ENCODE results near the gene MERTK.
"Not testable (repeated sequence)": the region's sequence is repeated elsewhere in the genome, so short reads cannot be mapped to it uniquely, and the experiment has no call there.

The MERTK gene

DNA sequence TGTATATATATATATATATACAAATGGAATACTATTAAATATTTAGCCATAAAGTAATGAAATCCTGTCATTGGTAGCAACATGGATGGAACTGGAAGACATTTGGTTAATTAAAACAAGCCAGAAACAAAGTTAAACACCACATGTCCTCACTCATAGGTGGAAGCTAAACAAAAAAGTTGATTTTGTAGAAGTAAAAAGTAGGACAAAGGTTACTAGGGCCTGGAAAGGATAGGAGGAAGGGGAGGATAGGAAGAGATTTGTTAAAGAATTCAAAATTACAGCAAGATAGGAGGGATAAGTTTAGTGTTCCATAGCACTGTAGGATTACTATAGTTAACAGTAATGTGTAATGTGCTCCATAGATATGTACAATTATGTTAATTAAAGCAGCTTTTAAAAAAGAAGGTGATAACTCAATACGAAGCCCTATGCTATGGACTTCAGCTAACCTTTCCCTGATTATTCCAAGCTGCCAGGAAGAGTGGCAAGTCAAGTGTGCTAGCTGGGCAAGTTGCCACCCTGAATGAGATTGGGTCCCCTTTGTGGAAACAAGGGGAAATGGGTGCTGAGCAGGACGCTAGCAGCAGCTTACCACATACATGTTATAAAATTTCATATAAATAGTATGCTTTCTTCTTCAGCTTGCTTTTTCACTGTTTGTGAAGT lies 12.3 kb downstream of the MERTK start:
- no peak for DNase-seq

DNA sequence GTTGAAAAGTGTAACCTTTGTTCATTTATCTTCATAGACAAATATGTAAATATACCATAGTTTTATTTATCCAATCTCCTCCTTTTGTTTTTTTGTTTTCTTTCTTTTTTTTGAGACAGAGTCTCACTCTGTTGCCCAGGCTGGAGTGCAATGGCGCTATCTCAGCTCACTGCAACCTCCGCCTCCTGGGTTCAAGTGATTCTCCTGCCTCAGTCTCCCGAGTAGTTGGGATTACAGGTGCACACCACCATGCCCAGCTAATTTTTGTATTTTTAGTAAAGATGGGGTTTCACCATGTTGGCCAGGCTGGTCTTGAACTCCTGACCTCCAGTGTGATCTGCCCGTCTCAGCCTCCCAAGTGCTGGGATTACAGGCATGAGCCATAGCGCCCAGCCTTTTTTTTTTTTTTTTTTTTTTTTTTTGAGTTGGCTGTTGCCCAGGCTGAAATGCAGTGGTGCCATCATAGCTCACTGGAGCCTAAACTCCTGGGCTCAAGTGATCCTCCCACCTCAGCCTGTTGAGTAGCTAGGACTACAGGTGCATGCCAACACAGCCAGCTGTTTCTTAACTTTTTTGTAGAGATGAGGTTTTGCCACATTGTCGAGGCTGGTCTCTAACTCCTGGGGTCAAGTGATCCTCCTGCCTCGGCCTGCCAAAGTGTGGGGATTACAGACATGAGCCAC lies 13.0 kb downstream of the MERTK start:
- DNase-seq = not testable (repeated sequence)

DNA sequence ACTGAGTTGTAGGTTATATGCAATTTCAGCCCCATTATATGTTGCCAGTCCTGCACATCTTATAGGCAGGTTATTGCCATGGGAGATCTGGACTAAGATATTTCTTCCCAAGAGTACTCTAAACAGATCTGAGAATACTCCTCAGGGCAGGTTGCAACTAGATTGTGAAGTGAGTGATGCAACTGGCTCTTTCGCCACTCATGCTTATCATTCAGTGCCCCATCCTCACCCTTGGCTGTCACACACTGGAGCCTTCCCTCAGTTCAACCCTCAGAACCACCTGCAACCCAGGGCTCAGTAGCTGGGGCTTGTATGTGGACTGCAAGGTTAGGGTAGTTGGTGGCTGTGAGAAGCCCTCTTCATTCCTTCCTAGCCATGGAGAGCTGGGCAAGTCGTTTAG lies 14.1 kb downstream of the MERTK start:
- DNase-seq = no peak

DNA sequence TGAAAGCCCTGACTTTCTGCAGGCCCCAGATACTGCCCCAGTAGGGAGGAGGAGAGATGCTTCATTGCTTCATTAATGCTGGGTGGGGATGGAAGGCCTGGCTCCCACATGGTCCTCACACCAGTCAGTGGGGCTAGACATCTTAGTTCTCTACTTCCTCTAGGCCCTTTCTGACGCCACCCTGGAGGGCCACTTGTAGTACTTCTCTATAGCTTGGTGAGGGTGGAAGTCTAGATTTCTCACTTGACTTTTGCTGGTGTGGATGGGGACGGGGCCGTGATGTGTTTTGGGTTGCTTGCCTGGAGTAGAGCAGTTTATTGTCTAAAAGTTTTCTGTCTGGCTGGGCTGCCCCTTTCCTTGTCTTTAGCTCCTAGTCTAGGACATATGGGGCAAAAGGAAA lies 18.7 kb downstream of the MERTK start:
- no peak for DNase-seq

DNA sequence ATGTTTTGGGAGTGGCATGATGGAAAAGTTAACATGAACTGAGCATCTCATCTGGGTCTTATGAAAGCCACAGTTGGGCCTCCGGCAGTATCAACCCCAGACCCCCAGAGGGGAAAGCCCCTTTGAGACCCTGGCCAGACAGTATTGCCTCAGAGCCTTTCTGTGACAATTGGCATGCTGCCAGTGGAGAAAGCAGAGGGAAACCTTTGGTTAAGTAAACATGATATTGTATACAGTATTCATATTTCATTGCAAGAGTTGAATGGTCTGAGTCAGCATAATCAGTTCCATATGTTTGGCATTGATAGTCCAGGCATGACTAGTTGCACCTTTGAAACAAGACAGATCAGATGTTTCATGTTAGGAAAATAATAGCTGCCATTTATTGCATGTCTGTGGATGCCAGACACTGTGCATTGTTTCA lies 20.0 kb downstream of the MERTK start:
- no peak for DNase-seq

DNA sequence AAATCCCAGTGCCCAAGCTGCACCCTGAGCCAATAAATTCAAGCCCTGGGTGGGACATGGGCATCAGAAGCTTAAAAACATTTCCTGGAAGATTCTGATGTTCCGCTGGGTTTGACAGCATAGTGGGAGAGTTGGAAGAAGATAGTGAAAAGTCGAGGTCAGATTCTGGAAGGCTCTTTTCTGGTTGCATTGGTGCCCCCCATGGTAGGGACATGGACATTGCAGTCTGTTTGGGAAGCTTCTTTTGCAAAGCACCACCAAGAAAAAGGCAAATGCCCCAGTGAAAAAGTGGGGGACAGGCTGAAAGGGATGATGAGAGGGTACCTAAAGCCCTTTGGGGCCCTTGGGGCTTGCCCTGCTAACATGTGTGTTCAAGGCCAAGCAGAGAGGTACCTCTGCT lies 21.0 kb downstream of the MERTK start:
- no peak for DNase-seq

DNA sequence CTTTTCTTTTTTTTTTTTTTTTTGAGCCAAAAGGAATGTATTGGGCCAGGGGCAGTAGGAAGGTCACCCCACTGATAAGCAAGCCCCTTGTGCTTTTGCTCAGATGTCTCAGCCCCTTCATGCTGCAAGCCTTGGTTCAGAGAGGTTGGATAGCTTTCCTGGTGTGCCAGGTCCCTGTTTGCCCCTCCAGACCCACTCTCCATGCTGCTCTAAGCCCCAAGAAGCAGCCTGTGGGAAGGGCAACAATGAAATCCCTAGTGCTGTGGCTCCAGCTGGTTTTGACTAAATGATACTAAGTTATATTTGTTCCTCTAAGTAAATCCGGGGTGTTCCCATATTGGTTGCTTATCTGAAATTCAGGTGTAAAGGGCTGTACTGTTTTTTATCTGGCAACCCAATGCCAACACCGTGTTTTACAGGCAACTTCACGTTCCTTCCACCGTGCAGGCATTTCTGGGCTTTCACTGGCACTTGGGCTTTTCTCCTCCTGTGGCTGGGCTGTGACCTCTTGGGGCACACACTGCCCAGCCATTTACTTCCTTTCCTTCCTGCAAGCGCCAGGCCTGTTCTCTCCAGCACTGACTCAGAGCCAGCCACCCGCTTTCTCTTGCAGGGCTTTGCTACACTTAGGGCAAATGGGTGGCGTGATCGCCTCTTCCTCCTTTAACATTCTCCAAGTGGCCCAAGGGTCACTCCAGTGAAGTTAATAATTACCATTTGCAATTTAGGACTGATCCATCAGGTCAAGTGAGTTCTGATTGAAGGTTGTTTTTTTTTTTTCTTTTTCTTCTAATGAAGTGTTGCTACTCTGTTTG lies 21.6 kb downstream of the MERTK start:
- DNase-seq = peak in 9 of 14 donors; percentile 16 to 74 (median 30)

DNA sequence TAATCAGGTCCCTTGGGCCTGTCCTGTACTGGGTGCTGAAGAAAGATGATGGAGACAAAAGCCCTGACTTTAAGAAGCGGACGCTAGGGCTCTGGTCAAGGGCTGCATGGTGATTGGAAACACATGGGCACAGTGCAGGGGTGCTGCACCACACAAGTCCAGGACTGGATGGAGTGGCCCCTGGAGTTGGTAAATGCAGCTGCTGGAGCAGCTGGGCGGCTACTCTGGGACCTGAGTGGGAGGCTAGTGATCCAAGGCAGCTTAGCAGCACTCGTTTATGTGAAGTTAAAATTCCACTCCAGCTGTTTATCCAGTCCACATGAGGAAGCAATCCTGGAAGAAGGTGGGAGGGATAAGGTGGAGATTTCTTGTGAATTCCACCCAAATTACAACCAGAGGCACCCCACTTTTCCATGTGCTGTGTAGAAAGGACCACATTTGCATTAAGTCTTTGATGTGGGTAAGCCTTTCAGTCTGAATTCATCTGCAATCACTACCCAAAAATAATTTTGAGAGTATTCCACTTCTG lies 24.9 kb downstream of the MERTK start:
- no peak for DNase-seq

DNA sequence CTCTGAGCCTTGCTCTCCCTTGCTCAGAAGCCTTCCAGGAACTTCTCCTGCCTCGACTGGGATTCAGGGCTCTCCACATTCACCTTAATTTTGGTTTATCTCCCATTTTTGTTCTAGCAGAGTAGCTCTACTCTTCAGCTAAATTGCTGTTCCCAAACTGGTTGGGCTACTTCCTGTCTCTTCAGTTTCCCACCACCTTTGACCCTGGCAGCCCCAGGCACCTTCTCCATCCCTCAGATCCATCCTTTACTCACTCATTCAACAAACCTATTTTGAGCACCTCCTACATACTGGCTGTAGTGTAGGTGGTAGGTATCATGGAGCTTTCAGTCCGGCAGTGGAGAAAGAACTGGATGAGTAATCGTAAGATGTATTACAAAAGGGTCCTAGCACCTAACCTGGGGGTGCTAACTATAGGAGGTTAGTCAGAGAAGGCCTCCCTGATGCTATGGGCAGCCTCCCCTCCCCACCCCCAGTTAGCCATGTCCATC lies 26.3 kb downstream of the MERTK start:
- no peak for DNase-seq

DNA sequence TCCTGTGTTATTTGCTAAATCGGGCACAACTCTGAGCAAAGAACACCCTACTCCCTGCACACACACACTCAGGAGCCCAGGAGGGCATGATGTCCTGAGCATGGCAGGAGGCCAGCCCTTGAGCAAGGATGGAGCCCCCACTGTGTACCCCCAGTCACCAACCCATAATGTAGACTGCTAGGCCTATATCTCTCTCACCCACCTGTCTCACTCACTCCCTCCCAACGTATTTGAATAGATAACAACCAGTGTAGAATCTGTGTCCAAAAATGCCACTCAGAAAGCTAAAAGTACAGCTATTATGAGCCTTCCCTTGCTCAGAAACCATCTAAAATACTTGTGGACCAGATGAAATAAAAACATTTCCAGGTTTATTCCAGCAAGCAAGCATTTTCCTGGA lies 29.3 kb downstream of the MERTK start:
- DNase-seq = no peak

DNA sequence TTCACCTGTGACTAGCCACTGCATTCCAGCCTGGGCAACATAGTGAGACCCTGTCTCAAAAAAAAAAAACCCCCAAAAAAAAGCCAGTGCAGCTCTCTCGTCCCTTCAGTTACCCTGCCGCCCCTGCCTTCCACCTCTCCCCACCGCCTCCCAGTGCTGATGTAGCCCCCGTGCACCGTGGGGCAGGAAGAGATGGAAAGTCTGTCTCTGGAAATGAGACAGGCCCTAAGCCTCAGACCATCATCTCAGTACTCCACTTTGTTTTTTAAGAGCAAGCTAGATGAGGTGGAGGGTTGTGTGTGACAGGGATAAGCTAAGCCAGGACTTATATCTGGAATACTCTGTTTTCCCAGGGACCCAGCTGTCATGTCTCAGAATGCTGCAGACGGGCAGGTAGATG lies 32.0 kb downstream of the MERTK start:
- DNase-seq = no peak

DNA sequence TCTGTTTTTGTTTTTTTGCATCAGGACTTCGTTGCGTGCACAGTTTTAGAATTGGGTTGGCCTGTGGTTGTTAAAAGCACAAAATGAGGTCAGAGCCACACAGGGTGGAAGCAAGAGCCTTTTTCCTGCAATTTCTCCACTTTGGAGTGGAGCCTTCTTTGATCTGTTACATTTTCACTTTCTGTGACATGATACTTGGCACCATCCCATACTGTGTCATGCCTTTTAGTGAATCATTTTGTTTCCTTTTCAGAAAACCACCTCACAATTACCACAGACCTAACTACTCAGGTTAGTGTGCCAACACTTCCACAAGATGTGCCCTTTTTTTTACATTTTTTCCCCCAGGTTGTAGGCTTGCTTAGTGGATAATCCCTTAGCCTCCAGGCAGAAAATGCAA lies 32.5 kb downstream of the MERTK start:
- no peak for DNase-seq

DNA sequence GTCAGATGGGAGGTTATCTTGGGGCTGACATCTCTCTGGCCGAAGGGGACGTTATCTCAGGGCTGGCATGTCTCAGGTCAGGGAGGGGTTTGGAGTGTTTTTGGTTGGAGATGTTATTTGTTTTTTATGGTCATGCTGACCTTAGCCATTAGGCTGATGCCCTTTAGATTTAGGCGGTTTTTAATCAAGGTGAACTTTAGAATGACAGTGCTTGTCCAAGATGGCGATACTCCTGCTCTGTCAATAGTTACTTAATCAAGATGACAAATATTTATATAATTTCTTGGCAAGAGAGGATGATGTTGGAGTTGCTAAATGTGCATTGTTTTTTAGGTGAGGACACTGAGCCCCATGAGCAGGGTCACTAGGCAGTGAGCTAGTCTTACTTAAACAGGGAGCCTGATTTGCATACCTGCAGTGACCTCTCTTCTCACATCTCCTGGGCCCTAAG lies 34.5 kb downstream of the MERTK start:
- DNase-seq = no peak

DNA sequence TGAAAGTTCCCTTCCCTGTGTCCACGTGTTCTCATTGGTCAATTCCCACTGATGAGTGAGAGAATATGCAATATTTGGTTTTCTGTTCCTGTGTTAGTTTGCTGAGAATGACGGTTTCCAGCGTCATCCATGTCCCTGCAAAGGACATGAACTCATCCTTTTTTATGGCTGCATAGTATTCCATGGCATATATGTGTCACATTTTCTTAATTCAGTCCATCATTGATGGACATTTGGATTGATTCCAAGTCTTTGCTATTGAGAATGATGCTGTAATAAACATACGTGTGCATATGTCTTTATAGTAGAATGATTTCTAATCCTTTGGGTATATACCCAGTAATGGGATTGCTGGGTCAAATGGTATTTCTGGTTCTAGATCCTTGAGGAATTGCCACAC lies 35.5 kb downstream of the MERTK start:
- DNase-seq = not testable (repeated sequence)

DNA sequence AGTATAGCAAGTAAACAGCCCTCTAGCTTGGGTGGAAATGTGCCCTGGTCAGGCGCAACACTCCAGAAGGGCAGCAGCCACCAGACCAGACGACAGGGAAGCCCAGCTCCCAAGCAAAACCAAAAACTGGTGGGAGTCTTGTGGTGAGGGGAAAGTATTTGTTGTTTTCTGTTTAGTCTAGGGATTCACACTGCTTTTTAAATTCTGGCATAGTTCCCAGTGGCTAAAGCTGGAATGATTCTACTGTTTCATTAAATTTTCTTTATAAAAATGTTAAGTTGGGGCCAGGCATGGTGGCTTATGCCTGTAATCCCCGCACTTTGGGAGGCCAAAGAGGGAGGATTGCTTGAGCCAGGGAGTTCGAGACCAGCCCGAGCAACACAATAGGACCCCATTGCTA lies 38.5 kb downstream of the MERTK start:
- DNase-seq = no peak

DNA sequence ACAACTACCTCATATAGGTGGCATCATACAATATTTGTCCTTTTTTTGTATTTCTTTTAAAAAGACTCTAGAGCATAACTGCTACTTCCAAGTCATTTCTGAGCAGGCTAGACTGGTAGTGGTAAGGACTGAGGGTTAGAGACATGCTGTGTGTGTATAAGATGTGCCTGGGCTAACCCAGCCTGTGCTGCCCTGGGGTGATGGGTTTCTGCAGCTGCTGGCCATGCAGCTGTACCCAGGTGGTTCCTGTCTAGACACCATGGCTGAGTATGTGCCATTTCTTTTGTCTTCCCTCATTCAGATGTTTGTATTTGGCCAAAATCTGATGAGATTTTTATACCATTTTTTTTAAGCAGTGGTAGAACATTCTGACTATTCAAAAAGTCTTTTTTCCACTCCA lies 40.0 kb downstream of the MERTK start:
- DNase-seq = no peak

DNA sequence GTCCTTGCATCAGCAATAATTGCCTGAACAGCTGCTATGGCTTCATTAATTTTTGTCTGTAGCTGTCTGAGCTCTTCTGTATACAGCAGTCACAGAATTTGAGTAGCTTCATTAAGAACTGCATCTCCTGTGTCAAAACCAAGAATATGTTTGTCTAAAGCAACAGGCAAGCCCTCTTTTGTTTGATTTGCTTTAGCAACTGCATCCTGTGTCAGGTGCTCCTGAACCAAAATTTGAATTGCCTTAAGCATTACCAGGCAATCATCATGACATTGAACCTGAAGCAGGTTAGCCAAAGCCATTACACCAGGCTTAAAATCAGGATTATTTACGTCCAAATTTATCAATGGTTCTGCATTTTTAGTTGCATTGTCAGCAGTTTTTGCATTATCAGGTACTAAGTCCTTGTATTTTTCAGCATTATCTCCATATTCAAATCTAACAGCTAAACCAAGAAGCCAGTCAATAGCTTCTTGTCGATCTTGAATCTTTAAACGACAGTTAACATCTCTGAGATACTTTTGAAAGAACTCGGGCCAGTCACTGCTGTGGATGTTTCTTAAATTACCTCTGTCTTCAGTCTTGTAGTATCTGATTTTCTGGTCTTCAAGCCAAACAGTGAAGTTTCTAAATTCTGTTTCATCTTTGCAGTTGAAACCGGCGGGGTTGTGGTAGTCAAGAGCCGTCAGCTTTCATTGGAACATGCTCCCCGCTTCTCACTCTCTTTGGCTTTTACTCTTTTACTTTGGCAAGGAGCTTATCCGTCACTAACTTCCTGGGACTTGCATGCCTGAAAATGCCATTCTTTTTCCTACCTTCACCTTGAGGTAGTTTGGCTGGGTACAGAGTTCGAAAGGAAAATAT lies 42.2 kb downstream of the MERTK start:
- DNase-seq = no peak

DNA sequence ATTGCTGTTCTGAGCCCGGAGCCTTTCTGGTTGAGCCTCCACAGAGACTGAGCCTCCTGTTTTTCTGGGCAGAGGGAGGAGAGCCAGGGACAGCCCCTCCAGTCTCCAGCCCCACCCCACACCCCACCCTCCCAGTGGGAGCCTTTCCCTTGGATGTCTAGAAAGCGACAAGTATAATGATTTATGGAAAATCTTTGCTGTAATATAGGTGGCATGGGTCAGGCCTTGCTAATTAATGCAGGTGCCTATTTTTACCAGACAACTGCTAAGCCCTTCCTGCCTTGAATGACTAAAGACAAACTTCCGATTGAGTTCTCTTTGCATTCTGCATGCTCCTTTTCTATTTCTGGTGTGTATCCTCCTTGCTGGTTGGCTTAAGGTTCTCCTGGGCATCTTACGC lies 43.1 kb downstream of the MERTK start:
- DNase-seq = no peak

DNA sequence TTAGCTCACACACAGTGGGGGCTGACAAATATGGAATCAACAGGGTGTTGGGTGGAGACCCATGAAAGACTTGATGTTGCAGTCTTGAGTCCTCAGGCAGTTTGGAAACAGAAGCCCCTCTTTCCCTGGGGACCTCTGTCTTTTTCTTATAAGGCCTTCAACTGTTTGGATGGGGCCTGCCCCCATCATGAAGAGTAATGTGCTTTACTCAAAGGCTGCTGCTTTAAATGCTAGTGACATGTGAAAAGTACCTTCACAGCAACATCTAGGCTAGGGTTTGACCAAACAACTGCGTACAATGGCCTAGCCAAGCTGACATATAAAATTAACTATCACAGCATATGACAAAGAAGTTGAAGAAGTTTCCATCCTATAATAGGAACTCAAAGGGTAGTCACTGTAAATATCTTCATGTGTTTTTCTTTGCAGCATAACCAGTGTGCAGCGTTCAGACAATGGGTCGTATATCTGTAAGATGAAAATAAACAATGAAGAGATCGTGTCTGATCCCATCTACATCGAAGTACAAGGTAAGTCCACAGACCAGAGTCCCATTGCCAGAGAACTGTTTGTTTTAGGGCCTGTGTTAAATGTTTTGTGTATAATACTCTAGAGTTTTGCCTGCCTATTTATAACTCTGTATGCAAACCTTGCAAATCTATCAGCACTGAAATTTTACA lies 46.3 kb downstream of the MERTK start:
- DNase-seq = no peak

DNA sequence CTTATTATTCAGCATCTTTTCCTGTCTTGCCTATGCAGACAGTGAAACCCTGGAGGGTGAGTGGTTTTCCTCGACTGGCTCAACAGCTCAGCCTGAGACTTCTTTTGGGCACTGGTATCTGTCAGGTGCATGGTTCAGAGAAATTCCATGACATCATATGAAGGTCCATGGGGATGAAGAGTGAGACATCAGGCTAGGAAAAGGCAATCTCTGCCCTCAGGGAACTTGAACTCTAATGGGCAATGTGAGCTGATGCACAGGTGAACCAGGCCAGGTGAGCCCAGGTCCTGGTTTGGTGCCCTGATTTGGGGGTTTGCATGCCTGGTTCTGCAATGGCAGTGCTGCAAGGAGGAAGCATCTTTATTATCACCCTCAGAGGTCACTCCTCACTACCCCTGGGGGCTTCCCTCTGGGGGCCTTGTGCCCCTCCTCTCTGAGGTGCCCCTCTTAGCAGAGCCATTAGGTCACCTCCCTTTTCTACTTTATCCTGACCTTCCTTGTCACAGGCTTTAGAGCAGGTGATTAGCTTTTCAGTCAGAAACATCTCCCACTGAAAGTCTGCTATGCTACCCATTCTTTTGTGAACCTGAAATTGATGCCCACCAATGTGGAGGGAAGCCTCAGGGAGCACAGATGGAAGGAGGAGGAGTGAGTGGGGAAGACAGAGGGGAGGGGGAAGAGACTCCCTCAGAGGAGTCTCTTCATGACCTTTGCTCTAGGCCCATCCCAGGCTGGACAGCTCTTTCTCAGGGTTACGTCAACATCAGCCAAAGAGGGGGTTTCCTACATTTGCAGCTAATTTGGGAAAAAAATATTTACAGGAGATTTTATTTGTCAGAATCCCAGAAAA lies 47.3 kb downstream of the MERTK start:
- no peak for DNase-seq
